ENCODE results near the gene FNTB.

The FNTB gene

DNA sequence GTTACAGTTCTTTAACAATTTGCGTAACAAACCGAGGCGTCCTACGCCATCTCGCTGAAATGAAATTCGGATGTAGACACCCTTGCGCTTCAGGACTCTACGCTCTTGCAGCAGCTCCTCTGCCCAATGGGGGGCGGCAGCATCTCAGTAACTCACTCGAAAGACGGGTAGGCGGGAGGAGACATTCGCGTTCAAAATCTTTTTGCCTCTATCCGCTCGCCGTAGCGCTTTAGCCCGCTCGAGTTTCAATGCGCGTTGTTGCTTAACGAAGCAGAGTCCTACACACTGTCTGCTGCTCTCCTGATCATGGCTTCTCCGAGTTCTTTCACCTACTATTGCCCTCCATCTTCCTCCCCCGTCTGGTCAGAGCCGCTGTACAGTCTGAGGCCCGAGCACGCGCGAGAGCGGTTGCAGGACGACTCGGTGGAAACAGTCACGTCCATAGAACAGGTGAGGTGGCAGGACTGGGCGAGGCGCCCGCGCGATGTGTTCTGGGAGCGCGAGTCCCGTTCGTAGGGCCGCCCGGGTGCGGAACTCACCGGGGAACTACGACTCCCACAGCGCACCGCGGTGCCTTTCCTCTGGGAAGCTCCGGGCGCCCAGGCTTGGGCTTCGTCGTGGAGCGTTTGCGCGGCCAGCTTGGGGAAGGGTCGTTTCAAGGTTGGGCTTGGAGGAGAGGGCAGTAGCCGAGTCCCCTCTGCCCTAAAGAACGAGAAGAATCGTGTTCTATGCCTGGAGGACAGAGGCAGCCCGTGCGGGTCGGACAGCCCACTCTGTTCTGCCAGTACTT lies at the start of gene FNTB:
Gene FNTB (plus strand): TSS at position 248 of the 790 bp plus-strand sequence. CDS start 59 bp downstream, at position 307.
- peak; percentile 89 for DNase-seq (ENCODE audit: low read depth)

- DNase-seq (ENCODE audit: low read depth): no peak
These were observed 49.4 kb upstream of the FNTB start for GRCh38 chr14:64937171-64937820.

- no peak for DNase-seq (ENCODE audit: low read depth)
These were observed 48.9 kb upstream of the FNTB start for GRCh38 chr14:64937821-64938193.

- DNase-seq (ENCODE audit: low read depth): no peak
These were observed 47.5 kb upstream of the FNTB start for GRCh38 chr14:64938972-64939816.

- no peak for DNase-seq (ENCODE audit: low read depth)
These were observed 46.9 kb upstream of the FNTB start for GRCh38 chr14:64939817-64940190.

DNA sequence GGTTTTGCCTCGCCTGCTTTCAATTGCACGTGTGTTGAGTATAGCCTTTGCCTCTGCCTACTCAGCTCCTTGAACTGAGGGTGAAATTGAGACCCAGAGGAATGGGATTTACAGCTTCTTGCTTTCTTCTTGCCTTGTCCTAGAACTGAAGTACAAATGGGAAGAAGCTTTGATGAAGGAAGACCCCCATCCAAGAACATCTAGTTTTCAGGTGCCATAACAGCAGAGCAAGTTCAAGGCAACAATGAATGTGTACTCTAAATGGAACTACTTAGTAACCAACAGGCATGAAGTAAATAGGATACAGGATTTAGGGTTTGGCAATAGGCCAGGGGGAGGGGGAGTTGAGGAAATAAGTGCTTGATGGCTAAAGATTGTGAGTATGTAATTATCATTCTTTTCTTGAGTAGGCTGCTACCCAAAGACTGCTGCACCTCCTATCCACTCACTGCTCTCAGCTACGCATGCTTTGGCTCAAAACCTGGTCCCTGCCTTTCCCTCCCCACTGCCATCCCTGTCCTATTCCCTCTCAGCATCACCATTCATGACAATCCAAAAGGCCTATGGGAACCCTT lies 46.3 kb upstream of the FNTB start:
- no peak for DNase-seq (ENCODE audit: low read depth)

DNA sequence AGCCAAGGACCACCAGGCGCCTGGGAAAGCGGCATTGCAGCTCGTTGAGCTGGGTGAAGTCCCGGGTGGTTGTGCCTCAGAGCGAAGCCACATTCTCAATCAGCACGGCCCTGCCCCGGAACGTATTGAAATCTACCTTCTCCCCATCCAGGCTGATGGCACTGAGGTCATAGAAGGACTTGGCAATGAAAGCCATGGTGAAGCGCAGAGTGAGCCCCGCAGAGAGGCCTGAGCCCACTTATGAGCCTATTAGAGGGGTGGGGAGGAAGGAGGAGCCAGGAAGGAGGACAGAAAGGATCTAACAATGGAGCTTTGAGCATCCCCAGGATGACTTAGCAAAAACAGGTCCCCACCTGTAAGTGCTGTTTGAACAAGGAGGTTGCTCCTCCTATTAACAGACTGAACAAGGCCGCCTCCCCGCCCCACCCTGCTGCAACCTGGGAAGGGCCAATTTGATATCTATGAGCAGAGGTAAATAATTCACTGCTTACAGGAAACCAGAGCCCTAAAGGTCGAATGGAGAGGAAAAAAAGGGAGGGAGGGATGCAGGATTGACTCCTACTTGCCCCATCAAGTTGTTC lies 44.1 kb upstream of the FNTB start, which contains the start of gene GPX2:
Gene GPX2 (minus strand): TSS at position 215 of the 581 bp plus-strand sequence. CDS start 19 bp downstream, at position 196.
- DNase-seq (ENCODE audit: low read depth): no peak

- no peak for DNase-seq (ENCODE audit: low read depth)
These were observed 43.1 kb upstream of the FNTB start for GRCh38 chr14:64943556-64943955.

- no peak for DNase-seq (ENCODE audit: low read depth)
These were observed 42.7 kb upstream of the FNTB start for GRCh38 chr14:64944041-64944440.

DNA sequence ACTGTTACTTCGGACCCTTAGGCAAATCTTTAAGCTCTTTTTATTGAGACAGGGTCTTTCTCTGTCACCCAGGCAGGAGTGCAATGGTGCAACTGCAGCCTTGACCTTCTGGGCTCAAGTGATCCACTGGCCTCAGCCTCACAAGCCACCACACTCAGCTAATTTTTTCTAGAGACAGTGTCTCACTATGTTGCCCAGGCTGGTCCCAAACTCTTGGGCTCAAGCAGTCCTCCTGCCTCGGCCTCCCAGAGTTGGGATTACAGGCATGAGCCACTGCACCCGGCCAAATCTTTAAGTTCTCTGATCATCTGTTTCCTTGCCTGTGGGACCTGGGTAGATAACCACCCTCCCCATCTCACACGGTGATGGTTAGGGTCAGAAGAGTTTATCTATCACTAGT lies 41.8 kb upstream of the FNTB start:
- DNase-seq (ENCODE audit: low read depth): no peak

- no peak for DNase-seq (ENCODE audit: low read depth)
These were observed 41.1 kb upstream of the FNTB start for GRCh38 chr14:64945431-64946178.

DNA sequence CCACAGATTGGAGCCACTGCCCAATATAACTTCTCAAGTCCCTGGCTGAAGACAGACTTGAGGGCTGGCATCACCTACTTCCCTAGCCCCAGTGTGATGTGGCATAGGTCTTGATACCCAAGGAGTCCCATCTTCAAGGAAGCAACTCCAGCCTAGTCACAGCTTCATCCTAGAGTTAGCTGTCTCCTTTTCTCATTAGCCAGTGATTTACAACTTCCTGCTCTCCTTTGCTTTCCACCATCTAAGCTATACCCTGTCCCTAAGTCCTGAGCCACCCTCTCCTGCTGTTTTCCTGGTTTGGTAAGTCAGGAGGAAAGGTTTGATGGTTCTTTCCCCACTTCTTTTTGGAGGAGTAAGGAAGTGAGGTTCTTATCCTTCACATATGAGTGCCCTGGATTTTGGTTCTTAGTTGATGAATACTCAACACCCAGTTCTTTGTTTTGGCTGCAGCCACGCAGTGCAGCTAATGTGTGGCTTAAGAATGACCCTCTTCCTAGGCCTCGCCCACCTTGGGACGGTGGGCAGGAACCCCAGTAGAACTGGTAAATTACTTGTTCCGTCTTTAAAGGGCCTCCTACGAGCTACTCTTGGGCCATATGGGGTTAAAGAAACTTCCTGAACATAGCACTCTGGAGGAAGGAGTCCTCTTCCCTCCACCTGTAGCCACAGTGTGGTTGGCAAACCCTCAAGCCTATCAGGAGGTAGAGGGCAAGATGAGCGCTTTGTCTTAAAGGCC lies 40.2 kb upstream of the FNTB start:
- no peak for DNase-seq (ENCODE audit: low read depth)

- DNase-seq (ENCODE audit: low read depth): no peak
These were observed 38.7 kb upstream of the FNTB start for GRCh38 chr14:64947710-64948611.

GRCh38 chr14:64948612-64949210 lies 38.0 kb upstream of the FNTB start:
- no peak for DNase-seq (ENCODE audit: low read depth)

- DNase-seq (ENCODE audit: low read depth): no peak
These were observed 35.8 kb upstream of the FNTB start for GRCh38 chr14:64950889-64951288.

- DNase-seq (ENCODE audit: low read depth): no peak
These were observed 35.4 kb upstream of the FNTB start for GRCh38 chr14:64951291-64951690.

GRCh38 chr14:64951724-64952123 lies 35.0 kb upstream of the FNTB start:
- no peak for DNase-seq (ENCODE audit: low read depth)

- DNase-seq (ENCODE audit: low read depth): no peak
These were observed 33.9 kb upstream of the FNTB start for GRCh38 chr14:64952598-64953309.

All from activated T-cell treated with anti-CD3 and anti-CD28 coated beads for 48 hours (primary cell).